MM.1S (cell line): ENCODE results near the gene NIP7.

Experiments used
- CTCF ChIP-seq: fragments of 300-600 bp; sonication (generic); IDR thresholded peaks from 2 replicates; pipeline ENCODE4 v1.5.1; 2016; ENCODE audit warnings: antibody characterized with exemption, low read length, mixed read lengths
- EZH2 ChIP-seq: fragments of 300-600 bp; sonication (generic); optimal IDR thresholded peaks from 2 replicates; pipeline ENCODE3; 2017; ENCODE audit warnings: low read depth, mild to moderate bottlenecking, antibody characterized with exemption, low read length, mixed read lengths

GRCh38 chr16:69319826-69320739 lies 19.5 kb upstream of the NIP7 start:
- TF ChIP-seq EZH2: no peak
- no peak for TF ChIP-seq CTCF
